Psoas muscle (tissue), 8 donors: ENCODE data around the gene INVS. TPM values are rescaled to one million over a fixed set of nuclear protein-coding genes. Genes with fewer than 3 reads are reported as not detected.

Source experiments
- ATAC-seq, 4 donors: fragments of 200-7000 bp; cut with Tn5 transposase; one replicate each; pipeline ENCODE4 v1.9.1; 2020; ENCODE audit warnings: moderate library complexity in 3 of 4, mild to moderate bottlenecking in 2 of 4
- DNase-seq, 2 donors: peaks; one replicate each; pipeline ENCODE4 v3.0.0-alpha.2; 2020
- H3K27ac ChIP-seq: fragments of 200-600 bp; one replicate; pipeline ENCODE4 v1.8.0; 2022
- H3K27me3 ChIP-seq, 3 donors: fragments of 200-600 bp in 1 of 3; one replicate each; pipeline versions ENCODE4 v1.6.1 to v1.8.0; 2013 to 2022; ENCODE audit warnings: low read length in 2 of 3, mild to moderate bottlenecking in 2 of 3, moderate library complexity in 1 of 3; ENCODE audit not compliant: insufficient read depth in 3 of 3
- H3K36me3 ChIP-seq, 2 donors: fragments of 200-600 bp in 1 of 2; one replicate each; pipeline versions ENCODE4 v1.6.1 to v1.8.0; 2013 to 2022; ENCODE audit warnings: low read depth in 1 of 2, mild to moderate bottlenecking in 1 of 2, moderate library complexity in 1 of 2; ENCODE audit not compliant: insufficient read depth in 1 of 2
- H3K4me1 ChIP-seq: fragments of 200-600 bp; one replicate; pipeline ENCODE4 v1.8.0; 2022
- H3K4me3 ChIP-seq: fragments of 200-600 bp; one replicate; pipeline ENCODE4 v1.8.0; 2022; ENCODE audit warnings: mild to moderate bottlenecking
- H3K9me3 ChIP-seq: fragments of 200-600 bp; one replicate; pipeline ENCODE4 v1.8.0; 2022
- CTCF ChIP-seq: fragments of 200-600 bp; IDR thresholded peaks from one replicate; pipeline ENCODE4 v1.8.0; 2022; ENCODE audit warnings: antibody characterized with exemption
- WGBS, 3 donors: extraction: QIAGEN DNeasy Blood & Tissue Kit; methylation state at CpG; one replicate each; pipeline versions ENCODE4 v1.1.6 to v1.1.7; 2013; 5-methylcytosine and 5-hydroxymethylcytosine counted together
- intact Hi-C, 2 donors: fragments of 100-400 bp; cut with DNase I; formaldehyde crosslinking; loops; one replicate each; pipeline versions ENCODE4 v1.11.0 to v1.14.2; 2022
- polyA plus RNA-seq, 3 donors: library from polyadenylated mRNA; stranded (reverse); fragments of 200-250 nt; gene quantifications; one replicate each; pipeline ENCODE4 v1.2.3, GENCODE V29; 2013
- total RNA-seq, 4 donors: library from RNA; stranded (reverse); fragmentation: NEBNext Ultra II Directional in 2 of 4; extraction: Animal tissue kit (Norgen Biotek cat#: 25700) in 2 of 4; gene quantifications; one replicate each; pipeline versions ENCODE4 v1.2.1 to v1.2.4, GENCODE V29; 2021 to 2023
- donor health status: healthy with polysubstance abuse.
- donor health status: DM: no; HTN: no; CAD: no; lungs with moderate emphysema.
- donor health status: Bipolar disorder and iron deficiency.
- donor health status: healthy.
- donor health status: DM: yes; HTN: yes; CAD: no.
- donor health status: DM: no; HTN: no; CAD: no.
- donor health status: DM: no; HTN: no; CAD: no.
- donor health status: DM: yes; HTN: yes; CAD: no.

Gene INVS
- total and polyA plus RNA-seq, 7 donors: 1.6 to 7.3 (median 5.7) TPM

GRCh38 chr9:100111235-100111634 is 12.2 kb downstream of the INVS start:
- Histone ChIP-seq H3K4me3 (peak overlapping the region; percentile 33), H3K4me1 (peaks cover 17% of the 10 kb centered on the region), H3K9me3 (no peaks in the 10 kb centered on the region), H3K36me3 (peaks cover 3 to 34% of the 10 kb centered on the region in 2 donors), H3K27me3 (no peaks in the 10 kb centered on the region), H3K27ac (peak overlapping the region; percentile 73)
- no peak for TF ChIP-seq CTCF
- ATAC-seq: peak; percentile 98 to 99 (median 99)
- WGBS, 3 donors: 8 to 15% (median 15%) methylated on average over 4 of the region's 4 CpGs
- intact Hi-C loops: no loop called here
- DNase-seq: peak; percentile 93 to 97

- peaks cover 0 to 25% of the 10 kb centered on the region in 2 donors for H3K36me3 ChIP-seq
- WGBS, 3 donors: 92 to 96% (median 95%) methylated on average over 2 of the region's 2 CpGs
- H3K27ac ChIP-seq: peak overlapping the region; percentile 73
- H3K4me1 ChIP-seq: peaks cover 17% of the 10 kb centered on the region
- no peak overlapping the region for H3K4me3 ChIP-seq
- ATAC-seq (no peak), DNase-seq (no peak)
- no peaks in the 10 kb centered on the region for H3K9me3 ChIP-seq
- no peak for TF ChIP-seq CTCF
- no peaks in the 10 kb centered on the region for H3K27me3 ChIP-seq
- intact Hi-C loops: no loop called here
Measured at GRCh38 chr9:100112677-100113336, 13.8 kb downstream of the INVS start.

DNA sequence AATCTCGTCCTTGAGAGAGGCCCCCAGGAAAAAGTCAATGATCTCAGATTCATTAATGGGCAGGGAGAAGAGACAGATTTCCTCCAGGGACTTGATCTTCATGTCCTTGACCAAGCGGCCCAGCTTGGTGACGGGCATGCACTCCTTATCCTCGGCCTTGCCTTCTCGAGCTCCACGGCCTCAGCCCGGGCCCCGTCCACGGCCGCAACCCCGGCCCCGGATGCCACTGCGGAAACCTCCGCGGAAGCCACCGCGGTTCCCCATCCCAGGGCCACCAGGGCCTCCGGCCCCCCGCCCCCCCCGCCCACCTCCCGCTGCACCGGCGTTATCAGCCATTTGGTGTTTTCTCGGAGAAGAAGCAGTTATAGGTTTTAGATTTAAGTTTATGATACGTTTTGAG is 18.3 kb downstream of the INVS start:
- Histone ChIP-seq H3K9me3 (no peaks in the 10 kb centered on the region), H3K36me3 (peaks cover 5 to 7% of the 10 kb centered on the region in 2 donors), H3K27me3 (no peaks in the 10 kb centered on the region), H3K27ac (no peak overlapping the region), H3K4me1 (peaks cover 17% of the 10 kb centered on the region), H3K4me3 (no peak overlapping the region)
- ATAC-seq (no peak), DNase-seq (no peak)
- WGBS, 3 donors: 98 to 99% (median 98%) methylated on average over 25 of the region's 25 CpGs
- TF ChIP-seq CTCF: no peak
- intact Hi-C loops: no loop called here

- no peak for ATAC-seq
- peaks cover 5 to 7% of the 10 kb centered on the region in 2 donors for H3K36me3 ChIP-seq
- peaks cover 17% of the 10 kb centered on the region for H3K4me1 ChIP-seq
- DNase-seq: no peak
- TF ChIP-seq CTCF: no peak
- H3K27me3 ChIP-seq: no peaks in the 10 kb centered on the region
- H3K27ac ChIP-seq: no peak overlapping the region
- no peaks in the 10 kb centered on the region for H3K9me3 ChIP-seq
- intact Hi-C loops: no loop called here
- 94 to 99% (median 99%) methylated on average over 2 of the region's 2 CpGs for WGBS, 3 donors
- H3K4me3 ChIP-seq: no peak overlapping the region
Measured at GRCh38 chr9:100120286-100120685, 21.2 kb downstream of the INVS start.

- TF ChIP-seq CTCF: no peak
- peaks cover 5 to 10% of the 10 kb centered on the region in 2 donors for H3K36me3 ChIP-seq
- intact Hi-C loops: no loop called here
- peaks cover 7% of the 10 kb centered on the region for H3K4me1 ChIP-seq
- H3K27ac ChIP-seq: no peak overlapping the region
- H3K27me3 ChIP-seq: no peaks in the 10 kb centered on the region
- ATAC-seq (no peak), DNase-seq (no peak)
- H3K9me3 ChIP-seq: no peaks in the 10 kb centered on the region
- H3K4me3 ChIP-seq: no peak overlapping the region
- WGBS, 3 donors: 90 to 95% (median 95%) methylated on average over 2 of the region's 2 CpGs
Measured at GRCh38 chr9:100125236-100125635, 26.2 kb downstream of the INVS start.
